ENCODE measurements around the gene FAM114A2. TPM values are rescaled to one million over a fixed set of nuclear protein-coding genes. Genes with fewer than 3 reads are reported as not detected.

Gene FAM114A2
- polyA plus RNA-seq, 1 donor from 2014 or later: 24.8 TPM

DNA sequence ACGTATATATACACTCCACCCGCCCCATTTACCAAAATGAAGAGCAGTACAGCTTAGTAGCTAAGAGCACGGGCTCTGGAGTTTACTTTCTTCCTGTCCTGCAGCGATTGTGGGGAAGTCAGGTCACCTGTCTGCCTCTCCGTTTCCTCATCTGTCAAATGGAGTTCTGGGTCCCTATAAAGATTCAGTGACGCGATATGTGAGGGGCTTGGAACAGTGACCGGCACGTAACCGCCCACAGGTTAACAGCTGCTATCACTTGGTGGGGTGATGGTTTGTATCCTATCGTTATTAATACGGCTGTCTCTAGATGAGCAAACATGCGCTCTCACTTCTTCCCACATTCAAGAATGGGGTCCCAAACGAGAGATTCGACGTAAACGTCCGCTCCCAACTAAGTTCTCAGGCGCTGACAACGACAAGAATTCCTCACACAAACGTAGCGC lies 426 bp downstream of the FAM114A2 start:
- peak overlapping the region; percentile 80 for H3K9ac ChIP-seq (ENCODE audit: low read length)
- H3K27me3 ChIP-seq (ENCODE audit: insufficient read depth, low read depth, low read length): no peaks in the 10 kb centered on the region
- H3K4me2 ChIP-seq (ENCODE audit: low read length): peak overlapping the region; percentile 86
- H3K4me3 ChIP-seq (ENCODE audit: low read length): peak overlapping the region; percentile 83
- no peaks in the 10 kb centered on the region for H3K36me3 ChIP-seq (ENCODE audit: insufficient read depth, low read length)
- H3F3A ChIP-seq (ENCODE audit: insufficient read depth, low read length, poor library complexity, severe bottlenecking): no peaks in the 10 kb centered on the region
- H3K9me2 ChIP-seq (ENCODE audit: insufficient read depth, low read length): no peaks in the 10 kb centered on the region
- H3K9me3 ChIP-seq (ENCODE audit: low read length): no peaks in the 10 kb centered on the region
- H3K27ac ChIP-seq (ENCODE audit: low read length): peak overlapping the region; percentile 75
- TF ChIP-seq, protein P1, sequence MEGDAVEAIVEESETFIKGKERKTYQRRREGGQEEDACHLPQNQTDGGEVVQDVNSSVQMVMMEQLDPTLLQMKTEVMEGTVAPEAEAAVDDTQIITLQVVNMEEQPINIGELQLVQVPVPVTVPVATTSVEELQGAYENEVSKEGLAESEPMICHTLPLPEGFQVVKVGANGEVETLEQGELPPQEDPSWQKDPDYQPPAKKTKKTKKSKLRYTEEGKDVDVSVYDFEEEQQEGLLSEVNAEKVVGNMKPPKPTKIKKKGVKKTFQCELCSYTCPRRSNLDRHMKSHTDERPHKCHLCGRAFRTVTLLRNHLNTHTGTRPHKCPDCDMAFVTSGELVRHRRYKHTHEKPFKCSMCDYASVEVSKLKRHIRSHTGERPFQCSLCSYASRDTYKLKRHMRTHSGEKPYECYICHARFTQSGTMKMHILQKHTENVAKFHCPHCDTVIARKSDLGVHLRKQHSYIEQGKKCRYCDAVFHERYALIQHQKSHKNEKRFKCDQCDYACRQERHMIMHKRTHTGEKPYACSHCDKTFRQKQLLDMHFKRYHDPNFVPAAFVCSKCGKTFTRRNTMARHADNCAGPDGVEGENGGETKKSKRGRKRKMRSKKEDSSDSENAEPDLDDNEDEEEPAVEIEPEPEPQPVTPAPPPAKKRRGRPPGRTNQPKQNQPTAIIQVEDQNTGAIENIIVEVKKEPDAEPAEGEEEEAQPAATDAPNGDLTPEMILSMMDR (IDR thresholded peaks at IDR 0.05; ENCODE audit: poor library complexity, severe bottlenecking): no peak
- TF ChIP-seq, protein P2, sequence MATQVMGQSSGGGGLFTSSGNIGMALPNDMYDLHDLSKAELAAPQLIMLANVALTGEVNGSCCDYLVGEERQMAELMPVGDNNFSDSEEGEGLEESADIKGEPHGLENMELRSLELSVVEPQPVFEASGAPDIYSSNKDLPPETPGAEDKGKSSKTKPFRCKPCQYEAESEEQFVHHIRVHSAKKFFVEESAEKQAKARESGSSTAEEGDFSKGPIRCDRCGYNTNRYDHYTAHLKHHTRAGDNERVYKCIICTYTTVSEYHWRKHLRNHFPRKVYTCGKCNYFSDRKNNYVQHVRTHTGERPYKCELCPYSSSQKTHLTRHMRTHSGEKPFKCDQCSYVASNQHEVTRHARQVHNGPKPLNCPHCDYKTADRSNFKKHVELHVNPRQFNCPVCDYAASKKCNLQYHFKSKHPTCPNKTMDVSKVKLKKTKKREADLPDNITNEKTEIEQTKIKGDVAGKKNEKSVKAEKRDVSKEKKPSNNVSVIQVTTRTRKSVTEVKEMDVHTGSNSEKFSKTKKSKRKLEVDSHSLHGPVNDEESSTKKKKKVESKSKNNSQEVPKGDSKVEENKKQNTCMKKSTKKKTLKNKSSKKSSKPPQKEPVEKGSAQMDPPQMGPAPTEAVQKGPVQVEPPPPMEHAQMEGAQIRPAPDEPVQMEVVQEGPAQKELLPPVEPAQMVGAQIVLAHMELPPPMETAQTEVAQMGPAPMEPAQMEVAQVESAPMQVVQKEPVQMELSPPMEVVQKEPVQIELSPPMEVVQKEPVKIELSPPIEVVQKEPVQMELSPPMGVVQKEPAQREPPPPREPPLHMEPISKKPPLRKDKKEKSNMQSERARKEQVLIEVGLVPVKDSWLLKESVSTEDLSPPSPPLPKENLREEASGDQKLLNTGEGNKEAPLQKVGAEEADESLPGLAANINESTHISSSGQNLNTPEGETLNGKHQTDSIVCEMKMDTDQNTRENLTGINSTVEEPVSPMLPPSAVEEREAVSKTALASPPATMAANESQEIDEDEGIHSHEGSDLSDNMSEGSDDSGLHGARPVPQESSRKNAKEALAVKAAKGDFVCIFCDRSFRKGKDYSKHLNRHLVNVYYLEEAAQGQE (IDR thresholded peaks at IDR 0.05; ENCODE audit: borderline replicate concordance): no peak
- no peak for TF ChIP-seq TAF1 (IDR thresholded peaks at IDR 0.05; ENCODE audit: low read depth)
- no peak for TF ChIP-seq EP300 (conservative IDR thresholded peaks at IDR 0.05; ENCODE audit: poor library complexity, severe bottlenecking)
- TF ChIP-seq MXI1 (conservative IDR thresholded peaks at IDR 0.05; ENCODE audit: poor library complexity, severe bottlenecking): no peak
- TF ChIP-seq RAD21 (conservative IDR thresholded peaks at IDR 0.05): no peak
- no peak for TF ChIP-seq POLR2AphosphoS5 (IDR thresholded peaks at IDR 0.05)
- TF ChIP-seq SMC3 (conservative IDR thresholded peaks at IDR 0.05; ENCODE audit: poor library complexity): no peak
- TF ChIP-seq EZH2 (IDR thresholded peaks at IDR 0.05; ENCODE audit: borderline replicate concordance, insufficient read depth, low read length, poor library complexity, severe bottlenecking): no peak
- H2AFZ ChIP-seq (ENCODE audit: low read depth, low read length): peak overlapping the region; percentile 81
- H3K79me2 ChIP-seq (replicated peaks; ENCODE audit: insufficient read depth, low read length): peaks cover 30% of the 10 kb centered on the region
- no peaks in the 10 kb centered on the region for H4K20me1 ChIP-seq (ENCODE audit: insufficient read depth)

DNA sequence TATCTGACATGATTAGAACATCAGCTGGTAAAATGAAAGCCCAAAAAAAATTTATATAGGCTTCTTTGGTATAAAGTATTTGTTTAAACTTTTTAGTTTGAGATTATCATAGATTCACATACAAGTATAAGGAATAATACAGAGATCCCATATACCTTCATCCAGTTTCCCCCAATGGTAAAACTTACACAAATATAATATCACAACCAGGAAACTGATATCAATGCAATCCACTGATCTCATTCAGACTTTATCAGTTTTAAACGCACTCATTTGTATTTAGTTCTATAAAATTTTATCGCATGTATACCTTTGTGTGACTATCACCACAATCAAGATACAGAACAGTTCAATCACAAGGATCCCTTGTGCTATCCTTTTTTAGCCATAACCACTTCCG lies 3.8 kb downstream of the FAM114A2 start:
- Histone ChIP-seq H3F3A (ENCODE audit: insufficient read depth, low read length, poor library complexity, severe bottlenecking) (no peaks in the 10 kb centered on the region), H3K27ac (ENCODE audit: low read length) (no peak overlapping the region), H3K79me2 (replicated peaks; ENCODE audit: insufficient read depth, low read length) (peaks cover 13% of the 10 kb centered on the region), H3K9me2 (ENCODE audit: insufficient read depth, low read length) (no peaks in the 10 kb centered on the region), H3K4me2 (ENCODE audit: low read length) (no peak overlapping the region), H3K36me3 (ENCODE audit: insufficient read depth, low read length) (no peaks in the 10 kb centered on the region), H3K27me3 (ENCODE audit: insufficient read depth, low read depth, low read length) (no peaks in the 10 kb centered on the region), H2AFZ (ENCODE audit: low read depth, low read length) (no peak overlapping the region), H4K20me1 (ENCODE audit: insufficient read depth) (no peaks in the 10 kb centered on the region), H3K4me3 (ENCODE audit: low read length) (no peak overlapping the region), H3K9me3 (ENCODE audit: low read length) (no peaks in the 10 kb centered on the region), H3K9ac (ENCODE audit: low read length) (no peak overlapping the region)
- no peak for TF ChIP-seq POLR2AphosphoS5 (IDR thresholded peaks at IDR 0.05)
- TF ChIP-seq MXI1 (conservative IDR thresholded peaks at IDR 0.05; ENCODE audit: poor library complexity, severe bottlenecking): no peak
- TF ChIP-seq, protein P1 (IDR thresholded peaks at IDR 0.05; ENCODE audit: poor library complexity, severe bottlenecking): no peak
- TF ChIP-seq EZH2 (IDR thresholded peaks at IDR 0.05; ENCODE audit: borderline replicate concordance, insufficient read depth, low read length, poor library complexity, severe bottlenecking): no peak
- TF ChIP-seq, protein P2 (IDR thresholded peaks at IDR 0.05; ENCODE audit: borderline replicate concordance): no peak
- no peak for TF ChIP-seq RAD21 (conservative IDR thresholded peaks at IDR 0.05)
- TF ChIP-seq TAF1 (IDR thresholded peaks at IDR 0.05; ENCODE audit: low read depth): no peak
